GM12872 (cell line): ENCODE results near the gene FLRT3.

ENCODE experiments used
- TF ChIP-seq, protein P1 (sequence below): IDR thresholded peaks from 3 replicates; pipeline ENCODE4 v1.5.1; 2011; ENCODE audit warnings: low read depth, mild to moderate bottlenecking, low read length, moderate library complexity; ENCODE audit not compliant: insufficient read depth

The FLRT3 gene

GRCh38 chr20:14337400-14338171, at the start of gene FLRT3:
Gene FLRT3 (minus strand): TSS chr20:14337612. CDS start chr20:14327506, 10,106 bp downstream.
- TF ChIP-seq, protein P1, sequence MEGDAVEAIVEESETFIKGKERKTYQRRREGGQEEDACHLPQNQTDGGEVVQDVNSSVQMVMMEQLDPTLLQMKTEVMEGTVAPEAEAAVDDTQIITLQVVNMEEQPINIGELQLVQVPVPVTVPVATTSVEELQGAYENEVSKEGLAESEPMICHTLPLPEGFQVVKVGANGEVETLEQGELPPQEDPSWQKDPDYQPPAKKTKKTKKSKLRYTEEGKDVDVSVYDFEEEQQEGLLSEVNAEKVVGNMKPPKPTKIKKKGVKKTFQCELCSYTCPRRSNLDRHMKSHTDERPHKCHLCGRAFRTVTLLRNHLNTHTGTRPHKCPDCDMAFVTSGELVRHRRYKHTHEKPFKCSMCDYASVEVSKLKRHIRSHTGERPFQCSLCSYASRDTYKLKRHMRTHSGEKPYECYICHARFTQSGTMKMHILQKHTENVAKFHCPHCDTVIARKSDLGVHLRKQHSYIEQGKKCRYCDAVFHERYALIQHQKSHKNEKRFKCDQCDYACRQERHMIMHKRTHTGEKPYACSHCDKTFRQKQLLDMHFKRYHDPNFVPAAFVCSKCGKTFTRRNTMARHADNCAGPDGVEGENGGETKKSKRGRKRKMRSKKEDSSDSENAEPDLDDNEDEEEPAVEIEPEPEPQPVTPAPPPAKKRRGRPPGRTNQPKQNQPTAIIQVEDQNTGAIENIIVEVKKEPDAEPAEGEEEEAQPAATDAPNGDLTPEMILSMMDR, result peak; percentile 79

- TF ChIP-seq, protein P1, result no peak
Observed at GRCh38 chr20:14386726-14387125, 49.3 kb upstream of the FLRT3 start.

DNA sequence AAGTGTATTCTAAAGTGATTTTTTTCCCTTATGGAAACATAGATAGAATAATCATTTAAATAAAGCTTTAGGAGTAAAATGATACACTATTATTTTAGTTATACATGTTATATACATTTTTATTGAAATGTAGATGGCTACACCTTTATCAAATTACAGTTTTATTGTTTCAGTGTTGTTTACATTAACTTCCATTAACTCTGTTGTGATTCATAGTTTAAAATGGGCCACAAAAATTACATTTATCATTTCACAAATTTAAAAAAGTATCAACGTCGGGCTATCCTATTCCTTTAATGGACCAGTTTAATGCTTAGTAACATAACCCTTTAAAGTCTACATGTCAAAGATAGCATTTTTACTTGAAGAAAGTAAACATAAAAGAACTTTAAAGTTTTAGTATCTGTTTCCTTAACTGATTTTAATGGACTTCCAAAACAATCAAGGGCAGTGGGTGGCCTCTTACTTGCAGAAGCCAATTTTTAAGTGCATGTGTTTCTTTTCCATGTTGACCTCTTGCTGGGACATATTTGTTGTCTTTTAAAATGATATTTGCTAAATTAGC, 47.8 kb upstream of the FLRT3 start:
- TF ChIP-seq, protein P1, result no peak

DNA sequence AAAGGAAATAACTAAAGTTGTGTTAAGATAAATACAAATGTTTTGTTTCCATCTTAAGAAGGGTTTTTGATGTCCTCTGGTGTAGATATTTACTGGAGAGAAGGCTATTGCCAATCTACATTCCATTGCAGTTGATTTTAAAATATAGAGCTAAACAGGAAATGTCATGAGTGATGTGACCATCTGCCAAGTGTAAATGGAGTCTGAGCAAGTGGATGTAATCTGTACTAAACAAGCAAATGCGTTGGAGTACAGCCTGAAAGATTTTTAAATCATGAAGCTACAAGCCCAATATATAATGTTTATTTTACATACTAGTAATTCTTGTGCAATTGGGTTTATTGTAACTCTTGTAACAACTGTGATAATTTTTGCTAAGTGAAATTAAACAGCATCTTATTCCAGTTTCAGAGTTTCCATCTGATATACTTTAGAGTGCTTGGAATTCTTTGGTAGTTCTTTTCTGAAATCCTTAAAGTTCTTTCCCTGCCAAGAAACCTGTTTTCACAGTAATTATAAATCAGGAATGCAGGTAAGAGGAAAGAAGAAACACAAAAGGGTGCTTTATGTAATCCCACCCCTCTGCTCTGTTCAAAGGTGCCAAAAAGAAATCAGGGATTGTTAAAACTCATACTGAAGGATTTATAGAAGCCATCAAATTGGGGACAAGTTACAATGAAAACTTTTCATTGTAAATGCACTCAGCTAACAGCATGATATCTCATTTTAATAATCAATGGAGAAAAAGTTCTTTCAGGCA, 47.2 kb upstream of the FLRT3 start:
- TF ChIP-seq, protein P1, result no peak

- TF ChIP-seq, protein P1, result no peak
Observed at GRCh38 chr20:14383335-14383734, 45.9 kb upstream of the FLRT3 start.

GRCh38 chr20:14378326-14378725, 40.9 kb upstream of the FLRT3 start:
- TF ChIP-seq, protein P1, result no peak

- TF ChIP-seq, protein P1, result no peak
Observed at GRCh38 chr20:14375416-14375985, 38.1 kb upstream of the FLRT3 start.
